Small intestine (tissue), 7 donors: Measurements from ENCODE around the gene TBC1D1. TPM values are rescaled to one million over a fixed set of nuclear protein-coding genes. Genes with fewer than 3 reads are reported as not detected.
A peak's percentile ranks its signal among the peaks of the same experiment; 100 is the strongest.

Experiments used
- DNase-seq, 2 donors: peaks; one replicate each; pipeline versions ENCODE4 v3.0.0 to v3.0.0-alpha.2; 2013
- FAIRE-seq: peaks from 2 replicates; lab custom pipeline; 2012; peaks lifted over from hg19 to GRCh38; lab: Jason Lieb, UNC
- H3K27ac ChIP-seq, 3 donors: one replicate each; pipeline ENCODE4 v1.5.1; 2013; ENCODE audit warnings: low read length in 2 of 3, mild to moderate bottlenecking in 2 of 3, control low read depth in 1 of 3, inconsistent platforms in 1 of 3, low read depth in 1 of 3, moderate library complexity in 1 of 3
- H3K27me3 ChIP-seq, 3 donors: one replicate each; pipeline ENCODE4 v1.6.1; 2013; ENCODE audit warnings: low read length in 3 of 3, inconsistent platforms in 1 of 3; ENCODE audit not compliant: control insufficient read depth in 3 of 3, insufficient read depth in 3 of 3
- H3K36me3 ChIP-seq, 3 donors: one replicate each; pipeline ENCODE4 v1.6.1; 2013; ENCODE audit warnings: low read length in 3 of 3, inconsistent platforms in 1 of 3, low read depth in 1 of 3, mild to moderate bottlenecking in 1 of 3, moderate library complexity in 1 of 3; ENCODE audit not compliant: control insufficient read depth in 3 of 3, insufficient read depth in 2 of 3
- H3K4me1 ChIP-seq, 3 donors: one replicate each; pipeline ENCODE4 v1.6.1; 2013; ENCODE audit warnings: low read length in 2 of 3, inconsistent platforms in 1 of 3, low read depth in 1 of 3, mild to moderate bottlenecking in 1 of 3, moderate library complexity in 1 of 3; ENCODE audit not compliant: control insufficient read depth in 3 of 3, insufficient read depth in 2 of 3
- H3K4me3 ChIP-seq, 3 donors: one replicate each; pipeline ENCODE4 v1.5.1; 2013; ENCODE audit warnings: low read length in 3 of 3, control low read depth in 1 of 3, inconsistent platforms in 1 of 3, low read depth in 1 of 3, mild to moderate bottlenecking in 1 of 3, moderate library complexity in 1 of 3
- H3K9me3 ChIP-seq, 2 donors: one replicate each; pipeline ENCODE4 v1.6.1; 2013; ENCODE audit warnings: low read depth in 1 of 2, low read length in 1 of 2; ENCODE audit not compliant: control insufficient read depth in 2 of 2, insufficient read depth in 1 of 2
- WGBS, 3 donors: extraction: QIAGEN DNeasy Blood & Tissue Kit; methylation state at CpG; one replicate each; pipeline ENCODE4 v1.1.7; 2013; 5-methylcytosine and 5-hydroxymethylcytosine counted together
- polyA plus RNA-seq, 4 donors: library from polyadenylated mRNA; stranded (reverse) in 3 of 4; unstranded in 1 of 4; fragments of 200-250 nt in 3 of 4; fragments of 120-200 nt in 1 of 4; gene quantifications; one replicate each; pipeline versions ENCODE4 v1.2.1 to v1.2.3, GENCODE V29; 2013
- donor health status: healthy with polysubstance abuse.
- donor health status: control.
- donor health status: control.
- donor health status: Bipolar disorder and iron deficiency.
- donor health status: healthy.

The TBC1D1 gene
- polyA plus RNA-seq, 4 donors: 38.3 to 118 (median 41.5) TPM

DNA sequence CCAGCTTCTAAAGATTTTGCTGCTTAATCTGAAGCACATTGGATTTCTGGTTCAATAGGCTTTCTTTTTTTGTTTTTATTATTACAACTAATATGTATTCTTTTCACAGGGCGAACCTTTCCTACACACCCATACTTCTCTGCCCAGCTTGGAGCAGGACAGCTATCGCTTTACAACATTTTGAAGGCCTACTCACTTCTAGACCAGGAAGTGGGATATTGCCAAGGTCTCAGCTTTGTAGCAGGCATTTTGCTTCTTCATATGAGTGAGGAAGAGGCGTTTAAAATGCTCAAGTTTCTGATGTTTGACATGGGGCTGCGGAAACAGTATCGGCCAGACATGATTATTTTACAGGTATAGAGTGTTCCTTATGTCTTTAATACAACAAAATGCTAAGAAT, 224.7 kb downstream of the TBC1D1 start:
- H3K9me3 ChIP-seq: no peaks in the 10 kb centered on the region
- WGBS, 3 donors: 93 to 97% (median 94%) methylated on average over 5 of the region's 5 CpGs
- no peak for FAIRE-seq
- no peak for DNase-seq
- H3K27ac ChIP-seq: no peak overlapping the region
- peaks cover 0 to 29% (median 5%) of the 10 kb centered on the region in 3 donors for H3K4me1 ChIP-seq
- H3K27me3 ChIP-seq: no peaks in the 10 kb centered on the region
- H3K36me3 ChIP-seq: peaks cover 4 to 56% (median 5%) of the 10 kb centered on the region in 3 donors
- no peak overlapping the region for H3K4me3 ChIP-seq

DNA sequence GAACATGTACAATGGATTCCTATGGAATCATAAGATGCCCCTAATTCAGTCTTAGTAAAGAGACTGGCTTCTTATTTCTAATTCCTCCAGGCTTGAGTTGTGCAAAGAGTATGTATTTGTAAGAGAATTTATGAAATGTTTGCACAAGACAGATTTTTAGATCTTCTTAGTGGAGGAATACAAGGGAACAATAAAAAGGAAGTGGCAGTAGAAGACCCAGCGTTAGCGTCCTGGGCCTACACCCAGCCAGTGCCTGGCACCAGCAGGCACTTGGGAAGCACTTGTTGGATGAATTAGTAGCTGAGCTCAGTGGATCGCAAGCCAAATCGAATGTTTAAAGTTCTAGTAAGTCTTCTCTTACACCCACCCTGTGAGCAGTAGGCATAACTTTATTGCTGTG, 226.7 kb downstream of the TBC1D1 start:
- 87 to 98% (median 91%) methylated on average over 4 of the region's 4 CpGs for WGBS, 3 donors
- no peak for DNase-seq
- no peak overlapping the region for H3K27ac ChIP-seq
- H3K27me3 ChIP-seq: no peaks in the 10 kb centered on the region
- H3K4me1 ChIP-seq: peaks cover 0 to 18% (median 5%) of the 10 kb centered on the region in 3 donors
- peaks cover 4 to 61% (median 5%) of the 10 kb centered on the region in 3 donors for H3K36me3 ChIP-seq
- no peak overlapping the region for H3K4me3 ChIP-seq
- no peak for FAIRE-seq
- no peaks in the 10 kb centered on the region for H3K9me3 ChIP-seq

DNA sequence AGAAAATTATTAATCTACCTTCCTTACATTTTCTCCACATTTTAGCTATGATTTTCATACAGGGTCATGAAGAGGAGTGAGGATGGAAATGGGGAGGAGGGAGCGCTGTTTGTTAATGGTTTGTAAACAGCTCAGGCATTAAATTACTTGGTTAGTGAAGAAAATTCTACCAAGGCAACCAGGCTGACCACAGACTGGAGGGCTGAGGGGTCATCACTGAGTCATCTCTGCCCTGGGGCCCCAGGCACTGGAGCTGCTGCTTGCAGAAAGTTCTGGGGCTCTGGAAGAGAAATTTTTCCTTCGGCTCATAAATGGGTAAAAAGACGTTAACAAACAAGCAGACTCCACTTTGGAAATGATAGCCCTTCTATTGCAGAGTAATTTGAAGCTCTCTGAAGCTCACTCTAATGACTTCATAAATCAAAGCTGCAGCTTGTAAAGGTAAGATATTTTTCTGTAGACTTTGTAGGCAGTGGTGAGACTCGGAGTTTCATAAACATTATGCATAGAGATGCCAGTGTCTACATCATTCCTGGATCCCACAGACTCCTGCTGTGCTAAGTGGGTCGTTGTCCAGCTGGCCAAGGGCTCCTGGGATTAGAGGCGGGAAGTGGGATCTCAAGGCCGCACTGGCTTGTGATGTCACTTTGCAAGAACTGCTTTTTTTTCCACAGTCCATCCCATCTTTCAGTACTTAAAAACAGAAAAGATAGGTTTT, 228.9 kb downstream of the TBC1D1 start:
- no peak for FAIRE-seq
- H3K27me3 ChIP-seq: no peaks in the 10 kb centered on the region
- H3K4me3 ChIP-seq: no peak overlapping the region
- peak overlapping the region in 1 of 3 donors; percentile 12 for H3K27ac ChIP-seq
- no peak for DNase-seq
- WGBS, 3 donors: 72 to 87% (median 85%) methylated on average over 7 of the region's 7 CpGs
- H3K9me3 ChIP-seq: no peaks in the 10 kb centered on the region
- peaks cover 0 to 13% (median 0%) of the 10 kb centered on the region in 3 donors for H3K4me1 ChIP-seq
- H3K36me3 ChIP-seq: peaks cover 4 to 52% (median 5%) of the 10 kb centered on the region in 3 donors

DNA sequence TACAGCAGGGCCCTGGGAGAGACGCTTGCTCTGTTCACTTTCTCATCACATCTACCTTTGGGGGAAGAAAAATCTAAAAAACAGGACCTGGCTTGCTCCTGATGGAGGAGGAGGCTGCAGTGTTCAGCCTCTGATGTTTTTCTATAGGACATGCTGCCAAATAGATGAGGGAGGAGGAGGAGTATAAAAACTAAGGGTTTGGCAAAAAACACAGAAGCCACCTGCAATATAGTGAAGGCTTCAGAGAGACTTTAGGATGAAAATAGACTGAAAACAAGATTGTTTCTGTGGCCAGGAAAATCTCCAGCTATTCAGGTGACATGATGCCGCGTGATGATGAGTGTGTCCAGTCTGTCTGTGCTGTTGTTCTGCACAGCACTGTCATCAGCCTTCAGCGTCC, 229.9 kb downstream of the TBC1D1 start:
- no peaks in the 10 kb centered on the region for H3K27me3 ChIP-seq
- WGBS, 3 donors: 96 to 97% (median 96%) methylated on average over 4 of the region's 4 CpGs
- H3K4me3 ChIP-seq: no peak overlapping the region
- peaks cover 0 to 13% (median 0%) of the 10 kb centered on the region in 3 donors for H3K4me1 ChIP-seq
- H3K36me3 ChIP-seq: peaks cover 4 to 52% (median 11%) of the 10 kb centered on the region in 3 donors
- no peaks in the 10 kb centered on the region for H3K9me3 ChIP-seq
- H3K27ac ChIP-seq: no peak overlapping the region
- FAIRE-seq: no peak
- DNase-seq: no peak

DNA sequence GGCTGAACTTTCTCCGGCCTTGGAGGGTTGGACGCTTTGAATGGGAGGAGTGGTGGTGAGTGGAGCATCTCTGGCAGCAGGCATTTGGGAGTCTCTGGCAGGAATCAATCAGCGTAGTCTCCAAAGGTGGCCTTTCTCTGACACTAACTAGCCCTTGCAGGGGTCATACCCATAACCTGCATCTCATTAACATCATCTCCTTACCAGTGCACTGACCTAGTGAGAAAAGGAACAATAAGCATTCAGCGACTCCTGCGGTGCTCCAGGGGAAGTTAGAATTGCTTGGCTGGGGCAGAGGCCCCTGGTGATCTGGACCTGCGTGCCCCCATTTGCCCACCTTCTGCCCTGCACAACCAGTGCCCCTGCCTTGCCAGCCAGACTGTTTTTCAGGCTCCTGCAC, 231.2 kb downstream of the TBC1D1 start:
- H3K27ac ChIP-seq: no peak overlapping the region
- peaks cover 0 to 13% (median 0%) of the 10 kb centered on the region in 3 donors for H3K4me1 ChIP-seq
- 94 to 98% (median 97%) methylated on average over 6 of the region's 6 CpGs for WGBS, 3 donors
- H3K36me3 ChIP-seq: peaks cover 4 to 48% (median 11%) of the 10 kb centered on the region in 3 donors
- H3K27me3 ChIP-seq: no peaks in the 10 kb centered on the region
- H3K9me3 ChIP-seq: no peaks in the 10 kb centered on the region
- DNase-seq: no peak
- no peak for FAIRE-seq
- no peak overlapping the region for H3K4me3 ChIP-seq

DNA sequence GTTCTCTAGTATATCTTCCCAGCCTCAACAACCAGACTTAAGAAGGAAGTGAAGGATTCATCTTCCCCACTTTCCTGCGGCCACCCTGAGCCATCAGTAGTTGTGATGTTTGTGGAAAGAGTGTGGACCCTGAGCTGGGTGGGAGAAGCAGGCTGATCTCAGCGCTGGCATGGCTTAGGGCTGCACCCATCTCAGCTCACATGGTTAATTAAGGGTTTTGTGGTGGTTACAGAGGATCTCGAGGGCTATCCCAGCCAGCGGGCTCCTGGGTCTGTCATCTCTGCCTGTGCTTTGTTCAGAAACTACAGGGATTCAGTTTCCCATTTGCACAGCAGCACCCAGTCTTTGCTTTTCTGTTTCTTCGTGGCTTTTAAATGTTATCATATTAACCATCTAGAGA, 232.7 kb downstream of the TBC1D1 start:
- H3K36me3 ChIP-seq: peaks cover 0 to 46% (median 8%) of the 10 kb centered on the region in 3 donors
- FAIRE-seq (no peak), DNase-seq (no peak)
- no peaks in the 10 kb centered on the region for H3K27me3 ChIP-seq
- H3K4me3 ChIP-seq: no peak overlapping the region
- peaks cover 0 to 18% (median 2%) of the 10 kb centered on the region in 3 donors for H3K4me1 ChIP-seq
- H3K27ac ChIP-seq: no peak overlapping the region
- no peaks in the 10 kb centered on the region for H3K9me3 ChIP-seq
- 69 to 78% (median 69%) methylated on average over 5 of the region's 5 CpGs for WGBS, 3 donors

DNA sequence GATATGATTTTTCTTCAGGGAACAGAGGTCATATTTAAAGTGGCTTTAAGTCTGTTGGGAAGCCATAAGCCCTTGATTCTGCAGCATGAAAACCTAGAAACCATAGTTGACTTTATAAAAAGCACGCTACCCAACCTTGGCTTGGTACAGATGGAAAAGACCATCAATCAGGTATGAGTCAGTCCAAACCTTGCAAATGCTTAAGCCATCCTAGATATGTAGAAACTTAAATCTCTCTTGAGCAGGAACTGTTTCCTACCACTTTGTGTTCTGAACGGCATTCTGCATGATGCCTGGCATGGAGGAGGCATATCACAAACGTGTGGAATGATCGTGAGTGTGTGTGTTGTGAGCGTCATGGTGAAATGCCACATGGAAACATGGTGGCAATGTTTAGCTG, 234.1 kb downstream of the TBC1D1 start:
- no peak for FAIRE-seq
- DNase-seq: no peak
- WGBS, 3 donors: 94 to 99% (median 97%) methylated on average over 5 of the region's 5 CpGs
- H3K36me3 ChIP-seq: peaks cover 0 to 40% (median 6%) of the 10 kb centered on the region in 3 donors
- no peak overlapping the region for H3K4me3 ChIP-seq
- H3K4me1 ChIP-seq: peaks cover 2 to 25% (median 7%) of the 10 kb centered on the region in 3 donors
- no peaks in the 10 kb centered on the region for H3K9me3 ChIP-seq
- peak overlapping the region in 1 of 3 donors; percentile 51 for H3K27ac ChIP-seq
- no peaks in the 10 kb centered on the region for H3K27me3 ChIP-seq

DNA sequence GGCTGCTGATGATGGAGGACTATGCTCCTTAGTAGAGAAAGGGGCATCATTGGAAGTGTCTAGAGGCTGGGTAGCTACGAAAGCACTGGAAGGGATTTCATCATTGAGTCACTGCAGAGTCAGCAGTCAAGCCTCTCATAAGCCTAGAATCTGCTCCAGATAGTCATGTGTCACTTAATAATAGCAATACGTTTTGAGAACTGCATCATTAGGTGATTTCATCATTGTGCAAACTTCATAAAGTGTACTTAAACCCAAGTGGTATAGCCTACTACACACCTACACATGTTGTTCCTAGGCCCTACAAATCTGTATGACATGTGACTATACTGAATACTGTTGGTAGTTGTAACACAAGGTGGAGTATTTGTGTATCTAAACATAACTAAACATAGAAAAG, 234.9 kb downstream of the TBC1D1 start:
- Histone ChIP-seq H3K27me3 (no peaks in the 10 kb centered on the region), H3K4me3 (no peak overlapping the region), H3K27ac (peak overlapping the region in 1 of 3 donors; percentile 51), H3K36me3 (peaks cover 0 to 38% (median 6%) of the 10 kb centered on the region in 3 donors), H3K4me1 (peaks cover 2 to 24% (median 10%) of the 10 kb centered on the region in 3 donors), H3K9me3 (no peaks in the 10 kb centered on the region)
- DNase-seq (peak in 1 of 2 donors; percentile 64), FAIRE-seq (no peak)
- 72 to 84% (median 82%) methylated on average over 2 of the region's 2 CpGs for WGBS, 3 donors
